ENCODE data around the gene ARFGAP1. TPM values are rescaled to one million over a fixed set of nuclear protein-coding genes. Genes with fewer than 3 reads are reported as not detected.

Gene ARFGAP1
- total and polyA plus RNA-seq, 2 experiments from 2014 or later, result 41.5 to 95.5 TPM

DNA sequence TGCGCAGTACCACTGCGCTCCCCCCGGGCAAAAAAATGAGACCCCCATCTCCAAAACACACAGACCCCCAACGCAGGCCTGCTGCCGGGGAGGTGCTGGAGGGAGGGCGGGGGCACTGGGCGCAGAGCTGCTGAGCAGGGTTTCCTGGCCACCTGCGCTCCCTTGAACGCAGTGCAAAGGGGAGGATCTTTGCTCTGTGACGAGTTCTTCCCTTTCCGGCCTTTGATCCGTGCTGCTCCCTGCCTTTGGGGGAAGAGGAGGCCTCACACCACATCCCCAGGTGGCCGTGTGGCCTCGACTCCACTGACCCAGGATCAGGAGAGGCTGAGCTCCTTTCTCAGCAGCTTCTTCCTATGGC is 11.4 kb downstream of the ARFGAP1 start:
- ATAC-seq, result no peak
- H3K4me1 ChIP-seq (ENCODE audit: insufficient read depth), result no peaks in the 10 kb centered on the region
- TF ChIP-seq EZH2 (IDR thresholded peaks at IDR 0.05; ENCODE audit: low read depth, unreplicated experiment) (no peak), ZNF114 (CRISPR knock-in tag; IDR thresholded peaks at IDR 0.05) (no peak), EZH2phosphoT487 (IDR thresholded peaks at IDR 0.05; ENCODE audit: unreplicated experiment) (no peak), JUNB (IDR thresholded peaks at IDR 0.05; ENCODE audit: unreplicated experiment) (no peak), CREB1 (CRISPR knock-in tag; IDR thresholded peaks at IDR 0.05; ENCODE audit: low read depth) (no peak), NANOG (IDR thresholded peaks at IDR 0.05; ENCODE audit: borderline replicate concordance) (no peak), ZNF331 (CRISPR knock-in tag; IDR thresholded peaks at IDR 0.05; ENCODE audit: low read depth) (no peak), STAT1 (IDR thresholded peaks at IDR 0.05; ENCODE audit: unreplicated experiment) (no peak), POLR2AphosphoS5 (IDR thresholded peaks at IDR 0.05; ENCODE audit: low read depth) (no peak)
- TF ChIP-seq, protein P1, sequence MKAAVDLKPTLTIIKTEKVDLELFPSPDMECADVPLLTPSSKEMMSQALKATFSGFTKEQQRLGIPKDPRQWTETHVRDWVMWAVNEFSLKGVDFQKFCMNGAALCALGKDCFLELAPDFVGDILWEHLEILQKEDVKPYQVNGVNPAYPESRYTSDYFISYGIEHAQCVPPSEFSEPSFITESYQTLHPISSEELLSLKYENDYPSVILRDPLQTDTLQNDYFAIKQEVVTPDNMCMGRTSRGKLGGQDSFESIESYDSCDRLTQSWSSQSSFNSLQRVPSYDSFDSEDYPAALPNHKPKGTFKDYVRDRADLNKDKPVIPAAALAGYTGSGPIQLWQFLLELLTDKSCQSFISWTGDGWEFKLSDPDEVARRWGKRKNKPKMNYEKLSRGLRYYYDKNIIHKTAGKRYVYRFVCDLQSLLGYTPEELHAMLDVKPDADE (IDR thresholded peaks at IDR 0.05), result no peak
- TF ChIP-seq, protein P2, sequence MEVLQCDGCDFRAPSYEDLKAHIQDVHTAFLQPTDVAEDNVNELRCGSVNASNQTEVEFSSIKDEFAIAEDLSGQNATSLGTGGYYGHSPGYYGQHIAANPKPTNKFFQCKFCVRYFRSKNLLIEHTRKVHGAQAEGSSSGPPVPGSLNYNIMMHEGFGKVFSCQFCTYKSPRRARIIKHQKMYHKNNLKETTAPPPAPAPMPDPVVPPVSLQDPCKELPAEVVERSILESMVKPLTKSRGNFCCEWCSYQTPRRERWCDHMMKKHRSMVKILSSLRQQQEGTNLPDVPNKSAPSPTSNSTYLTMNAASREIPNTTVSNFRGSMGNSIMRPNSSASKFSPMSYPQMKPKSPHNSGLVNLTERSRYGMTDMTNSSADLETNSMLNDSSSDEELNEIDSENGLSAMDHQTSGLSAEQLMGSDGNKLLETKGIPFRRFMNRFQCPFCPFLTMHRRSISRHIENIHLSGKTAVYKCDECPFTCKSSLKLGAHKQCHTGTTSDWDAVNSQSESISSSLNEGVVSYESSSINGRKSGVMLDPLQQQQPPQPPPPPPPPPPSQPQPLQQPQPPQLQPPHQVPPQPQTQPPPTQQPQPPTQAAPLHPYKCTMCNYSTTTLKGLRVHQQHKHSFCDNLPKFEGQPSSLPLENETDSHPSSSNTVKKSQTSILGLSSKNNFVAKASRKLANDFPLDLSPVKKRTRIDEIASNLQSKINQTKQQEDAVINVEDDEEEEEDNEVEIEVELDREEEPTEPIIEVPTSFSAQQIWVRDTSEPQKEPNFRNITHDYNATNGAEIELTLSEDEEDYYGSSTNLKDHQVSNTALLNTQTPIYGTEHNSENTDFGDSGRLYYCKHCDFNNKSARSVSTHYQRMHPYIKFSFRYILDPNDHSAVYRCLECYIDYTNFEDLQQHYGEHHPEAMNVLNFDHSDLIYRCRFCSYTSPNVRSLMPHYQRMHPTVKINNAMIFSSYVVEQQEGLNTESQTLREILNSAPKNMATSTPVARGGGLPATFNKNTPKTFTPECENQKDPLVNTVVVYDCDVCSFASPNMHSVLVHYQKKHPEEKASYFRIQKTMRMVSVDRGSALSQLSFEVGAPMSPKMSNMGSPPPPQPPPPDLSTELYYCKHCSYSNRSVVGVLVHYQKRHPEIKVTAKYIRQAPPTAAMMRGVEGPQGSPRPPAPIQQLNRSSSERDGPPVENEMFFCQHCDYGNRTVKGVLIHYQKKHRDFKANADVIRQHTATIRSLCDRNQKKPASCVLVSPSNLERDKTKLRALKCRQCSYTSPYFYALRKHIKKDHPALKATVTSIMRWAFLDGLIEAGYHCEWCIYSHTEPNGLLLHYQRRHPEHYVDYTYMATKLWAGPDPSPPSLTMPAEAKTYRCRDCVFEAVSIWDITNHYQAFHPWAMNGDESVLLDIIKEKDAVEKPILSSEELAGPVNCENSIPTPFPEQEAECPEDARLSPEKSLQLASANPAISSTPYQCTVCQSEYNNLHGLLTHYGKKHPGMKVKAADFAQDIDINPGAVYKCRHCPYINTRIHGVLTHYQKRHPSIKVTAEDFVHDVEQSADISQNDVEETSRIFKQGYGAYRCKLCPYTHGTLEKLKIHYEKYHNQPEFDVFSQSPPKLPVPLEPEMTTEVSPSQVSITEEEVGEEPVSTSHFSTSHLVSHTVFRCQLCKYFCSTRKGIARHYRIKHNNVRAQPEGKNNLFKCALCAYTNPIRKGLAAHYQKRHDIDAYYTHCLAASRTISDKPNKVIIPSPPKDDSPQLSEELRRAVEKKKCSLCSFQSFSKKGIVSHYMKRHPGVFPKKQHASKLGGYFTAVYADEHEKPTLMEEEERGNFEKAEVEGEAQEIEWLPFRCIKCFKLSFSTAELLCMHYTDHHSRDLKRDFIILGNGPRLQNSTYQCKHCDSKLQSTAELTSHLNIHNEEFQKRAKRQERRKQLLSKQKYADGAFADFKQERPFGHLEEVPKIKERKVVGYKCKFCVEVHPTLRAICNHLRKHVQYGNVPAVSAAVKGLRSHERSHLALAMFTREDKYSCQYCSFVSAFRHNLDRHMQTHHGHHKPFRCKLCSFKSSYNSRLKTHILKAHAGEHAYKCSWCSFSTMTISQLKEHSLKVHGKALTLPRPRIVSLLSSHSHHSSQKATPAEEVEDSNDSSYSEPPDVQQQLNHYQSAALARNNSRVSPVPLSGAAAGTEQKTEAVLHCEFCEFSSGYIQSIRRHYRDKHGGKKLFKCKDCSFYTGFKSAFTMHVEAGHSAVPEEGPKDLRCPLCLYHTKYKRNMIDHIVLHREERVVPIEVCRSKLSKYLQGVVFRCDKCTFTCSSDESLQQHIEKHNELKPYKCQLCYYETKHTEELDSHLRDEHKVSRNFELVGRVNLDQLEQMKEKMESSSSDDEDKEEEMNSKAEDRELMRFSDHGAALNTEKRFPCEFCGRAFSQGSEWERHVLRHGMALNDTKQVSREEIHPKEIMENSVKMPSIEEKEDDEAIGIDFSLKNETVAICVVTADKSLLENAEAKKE (CRISPR knock-in tag; IDR thresholded peaks at IDR 0.05), result no peak
- TF ChIP-seq, protein P3, sequence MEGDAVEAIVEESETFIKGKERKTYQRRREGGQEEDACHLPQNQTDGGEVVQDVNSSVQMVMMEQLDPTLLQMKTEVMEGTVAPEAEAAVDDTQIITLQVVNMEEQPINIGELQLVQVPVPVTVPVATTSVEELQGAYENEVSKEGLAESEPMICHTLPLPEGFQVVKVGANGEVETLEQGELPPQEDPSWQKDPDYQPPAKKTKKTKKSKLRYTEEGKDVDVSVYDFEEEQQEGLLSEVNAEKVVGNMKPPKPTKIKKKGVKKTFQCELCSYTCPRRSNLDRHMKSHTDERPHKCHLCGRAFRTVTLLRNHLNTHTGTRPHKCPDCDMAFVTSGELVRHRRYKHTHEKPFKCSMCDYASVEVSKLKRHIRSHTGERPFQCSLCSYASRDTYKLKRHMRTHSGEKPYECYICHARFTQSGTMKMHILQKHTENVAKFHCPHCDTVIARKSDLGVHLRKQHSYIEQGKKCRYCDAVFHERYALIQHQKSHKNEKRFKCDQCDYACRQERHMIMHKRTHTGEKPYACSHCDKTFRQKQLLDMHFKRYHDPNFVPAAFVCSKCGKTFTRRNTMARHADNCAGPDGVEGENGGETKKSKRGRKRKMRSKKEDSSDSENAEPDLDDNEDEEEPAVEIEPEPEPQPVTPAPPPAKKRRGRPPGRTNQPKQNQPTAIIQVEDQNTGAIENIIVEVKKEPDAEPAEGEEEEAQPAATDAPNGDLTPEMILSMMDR (conservative IDR thresholded peaks at IDR 0.05; ENCODE audit: low read depth in 2 of 2), result no peak
- no peaks in the 10 kb centered on the region for H3K79me2 ChIP-seq (replicated peaks; ENCODE audit: insufficient read depth)
- 0 out of 2 replicates have a peak, but pooled peaks cover 3% of the 10 kb centered on the region for H3F3A ChIP-seq (replicated peaks; ENCODE audit: low read depth)
- H3K4me3 ChIP-seq, result no peak overlapping the region
- peaks cover 33% of the 10 kb centered on the region for H3K36me3 Mint-ChIP-seq (ENCODE audit: low read depth)
- no peaks in the 10 kb centered on the region; the same call in 2 of the 3 replicates for H3K4me1 Mint-ChIP-seq
- peaks cover 2% of the 10 kb centered on the region; the same call in 1 of the 2 replicates for H4K20me1 ChIP-seq (replicated peaks; ENCODE audit: insufficient read depth)
- H3K27me3 ChIP-seq (ENCODE audit: insufficient read depth), result no peaks in the 10 kb centered on the region
- H2AFZ ChIP-seq, result no peak overlapping the region
- no peaks in the 10 kb centered on the region for H3K9me3 Mint-ChIP-seq
- H3K4me3 Mint-ChIP-seq, result no peak overlapping the region
- H3K27ac Mint-ChIP-seq, result no peak overlapping the region
- no peaks in the 10 kb centered on the region for H3K9me2 ChIP-seq (ENCODE audit: insufficient read depth)
- peaks cover 6% of the 10 kb centered on the region; the same call in 1 of the 2 replicates for H3K36me3 ChIP-seq (ENCODE audit: insufficient read depth)
- no peak overlapping the region for H3K27ac ChIP-seq (ENCODE audit: low read depth)
- H3K4me2 ChIP-seq, result no peak overlapping the region
- H3K27me3 Mint-ChIP-seq (ENCODE audit: insufficient read depth, low read depth, poor library complexity), result peaks cover 7% of the 10 kb centered on the region
- DNase-seq (ENCODE audit: low spot score), result no peak
